Fibroblast of lung (primary cell): ENCODE data around the gene ATP5F1D. TPM values are rescaled to one million over a fixed set of nuclear protein-coding genes. Genes with fewer than 3 reads are reported as not detected.
A peak's percentile ranks its signal among the peaks of the same experiment; 100 is the strongest.
"Not testable (repeated sequence)": the region's sequence is repeated elsewhere in the genome, so short reads cannot be mapped to it uniquely, and the experiment has no call there.

Source experiments
- DNase-seq, 2 donors: peaks; one replicate each; pipeline versions ENCODE4 v3.0.0 to v3.0.0-alpha.2; 2010; ENCODE audit warnings: low read depth in 2 of 2
- H2AFZ ChIP-seq: 2 replicates; pipeline ENCODE4 v1.5.1; 2012; ENCODE audit warnings: low read length, control low read depth, inconsistent platforms
- H3K27ac ChIP-seq: 2 replicates; pipeline ENCODE4 v1.5.1; 2011; ENCODE audit warnings: low read length, control low read depth; ENCODE audit not compliant: insufficient read depth
- H3K27me3 ChIP-seq: 2 replicates; pipeline ENCODE4 v1.5.1; 2011; ENCODE audit warnings: mild to moderate bottlenecking, low read length; ENCODE audit not compliant: control insufficient read depth, insufficient read depth
- H3K36me3 ChIP-seq: 2 replicates; pipeline ENCODE4 v1.5.1; 2011; ENCODE audit warnings: low read length; ENCODE audit not compliant: control insufficient read depth, insufficient read depth
- H3K4me1 ChIP-seq: 2 replicates; pipeline ENCODE4 v1.5.1; 2011; ENCODE audit warnings: low read length; ENCODE audit not compliant: control insufficient read depth, insufficient read depth; ENCODE audit errors: extremely low read depth
- H3K4me2 ChIP-seq: 2 replicates; pipeline ENCODE4 v1.5.1; 2011; ENCODE audit warnings: low read length, control low read depth; ENCODE audit not compliant: insufficient read depth; ENCODE audit errors: extremely low read depth
- H3K4me3 ChIP-seq, 4 experiments: fragments of 200-600 bp in 1 of 4; sonication (generic) in 1 of 4; replicated peaks in 1 of 4; 2 replicates each; pipeline ENCODE4 v1.5.1; 2011 to 2016; ENCODE audit warnings: low read length in 4 of 4, low read depth in 3 of 4, mild to moderate bottlenecking in 3 of 4, control low read depth in 2 of 4, inconsistent platforms in 1 of 4, mixed read lengths in 1 of 4; ENCODE audit not compliant: insufficient read depth in 1 of 4; ENCODE audit errors: control extremely low read depth in 1 of 4
- H3K79me2 ChIP-seq: 2 replicates; pipeline ENCODE4 v1.5.1; 2012; ENCODE audit warnings: mild to moderate bottlenecking, low read length, inconsistent platforms; ENCODE audit not compliant: control insufficient read depth, insufficient read depth
- H3K9ac ChIP-seq: 2 replicates; pipeline ENCODE4 v1.5.1; 2011; ENCODE audit warnings: mild to moderate bottlenecking, low read length, control low read depth; ENCODE audit not compliant: insufficient read depth
- H3K9me3 ChIP-seq: 2 replicates; pipeline ENCODE4 v1.5.1; 2012; ENCODE audit warnings: low read depth, low read length; ENCODE audit not compliant: control insufficient read depth, insufficient read depth
- H4K20me1 ChIP-seq: 2 replicates; pipeline ENCODE4 v1.5.1; 2011; ENCODE audit warnings: low read length; ENCODE audit not compliant: control insufficient read depth, insufficient read depth; ENCODE audit errors: extremely low read depth
- EZH2 ChIP-seq: IDR thresholded peaks from 2 replicates; pipeline ENCODE4 v1.5.1; 2012; ENCODE audit warnings: low read length, control low read depth, mild to moderate bottlenecking; ENCODE audit errors: missing control alignments
- polyA plus RNA-seq, 2 donors: library from polyadenylated mRNA; depleted of rRNA in 1 of 2; stranded (reverse) in 1 of 2; unstranded in 1 of 2; fragments of >200 nt; gene quantifications; 2 replicates each; pipeline ENCODE4 v1.2.1, GENCODE V29; 2011 to 2012; ENCODE audit warnings: missing spikeins in 1 of 2
- total RNA-seq: library from RNA; depleted of rRNA; stranded (reverse); fragments of >200 nt; gene quantifications from 2 replicates; pipeline ENCODE4 v1.2.1, GENCODE V29; 2014
- TF ChIP-seq, protein P1 (sequence below), 2 donors: IDR thresholded peaks in 1 of 2; conservative IDR thresholded peaks in 1 of 2; 1 replicate in 1 of 2; 2 replicates in 1 of 2; pipeline ENCODE4 v1.5.1; 2011 to 2012; ENCODE audit warnings: low read length in 2 of 2, control low read depth in 1 of 2, inconsistent platforms in 1 of 2, low read depth in 1 of 2, mild to moderate bottlenecking in 1 of 2

ATP5F1D gene
- total and polyA plus RNA-seq, 2 donors (not counting 1 experiment from before 2014, with no cell fraction given): 20.5 to 53.8 TPM

GRCh38 chr19:1245494-1246264, 4.1 kb downstream of the ATP5F1D start:
- H3K79me2 ChIP-seq: peaks cover 36% of the 10 kb centered on the region
- peaks cover 27% of the 10 kb centered on the region for H3K4me1 ChIP-seq
- no peak overlapping the region for H3K4me2 ChIP-seq
- H3K27me3 ChIP-seq: no peaks in the 10 kb centered on the region
- H2AFZ ChIP-seq: no peak overlapping the region
- peaks cover 7% of the 10 kb centered on the region for H3K36me3 ChIP-seq
- H3K27ac ChIP-seq: no peak overlapping the region
- H4K20me1 ChIP-seq: no peaks in the 10 kb centered on the region
- H3K9me3 ChIP-seq: no peaks in the 10 kb centered on the region
- DNase-seq: no peak
- no peak overlapping the region for H3K4me3 ChIP-seq
- TF ChIP-seq EZH2: no peak
- TF ChIP-seq, protein P1, sequence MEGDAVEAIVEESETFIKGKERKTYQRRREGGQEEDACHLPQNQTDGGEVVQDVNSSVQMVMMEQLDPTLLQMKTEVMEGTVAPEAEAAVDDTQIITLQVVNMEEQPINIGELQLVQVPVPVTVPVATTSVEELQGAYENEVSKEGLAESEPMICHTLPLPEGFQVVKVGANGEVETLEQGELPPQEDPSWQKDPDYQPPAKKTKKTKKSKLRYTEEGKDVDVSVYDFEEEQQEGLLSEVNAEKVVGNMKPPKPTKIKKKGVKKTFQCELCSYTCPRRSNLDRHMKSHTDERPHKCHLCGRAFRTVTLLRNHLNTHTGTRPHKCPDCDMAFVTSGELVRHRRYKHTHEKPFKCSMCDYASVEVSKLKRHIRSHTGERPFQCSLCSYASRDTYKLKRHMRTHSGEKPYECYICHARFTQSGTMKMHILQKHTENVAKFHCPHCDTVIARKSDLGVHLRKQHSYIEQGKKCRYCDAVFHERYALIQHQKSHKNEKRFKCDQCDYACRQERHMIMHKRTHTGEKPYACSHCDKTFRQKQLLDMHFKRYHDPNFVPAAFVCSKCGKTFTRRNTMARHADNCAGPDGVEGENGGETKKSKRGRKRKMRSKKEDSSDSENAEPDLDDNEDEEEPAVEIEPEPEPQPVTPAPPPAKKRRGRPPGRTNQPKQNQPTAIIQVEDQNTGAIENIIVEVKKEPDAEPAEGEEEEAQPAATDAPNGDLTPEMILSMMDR (conservative IDR thresholded peaks at IDR 0.05 in 1 of 2, IDR thresholded peaks at IDR 0.05 in 1 of 2; ENCODE audit: low read depth in 1 of 2, low read length in 2 of 2): no peak
- no peak overlapping the region for H3K9ac ChIP-seq

DNA sequence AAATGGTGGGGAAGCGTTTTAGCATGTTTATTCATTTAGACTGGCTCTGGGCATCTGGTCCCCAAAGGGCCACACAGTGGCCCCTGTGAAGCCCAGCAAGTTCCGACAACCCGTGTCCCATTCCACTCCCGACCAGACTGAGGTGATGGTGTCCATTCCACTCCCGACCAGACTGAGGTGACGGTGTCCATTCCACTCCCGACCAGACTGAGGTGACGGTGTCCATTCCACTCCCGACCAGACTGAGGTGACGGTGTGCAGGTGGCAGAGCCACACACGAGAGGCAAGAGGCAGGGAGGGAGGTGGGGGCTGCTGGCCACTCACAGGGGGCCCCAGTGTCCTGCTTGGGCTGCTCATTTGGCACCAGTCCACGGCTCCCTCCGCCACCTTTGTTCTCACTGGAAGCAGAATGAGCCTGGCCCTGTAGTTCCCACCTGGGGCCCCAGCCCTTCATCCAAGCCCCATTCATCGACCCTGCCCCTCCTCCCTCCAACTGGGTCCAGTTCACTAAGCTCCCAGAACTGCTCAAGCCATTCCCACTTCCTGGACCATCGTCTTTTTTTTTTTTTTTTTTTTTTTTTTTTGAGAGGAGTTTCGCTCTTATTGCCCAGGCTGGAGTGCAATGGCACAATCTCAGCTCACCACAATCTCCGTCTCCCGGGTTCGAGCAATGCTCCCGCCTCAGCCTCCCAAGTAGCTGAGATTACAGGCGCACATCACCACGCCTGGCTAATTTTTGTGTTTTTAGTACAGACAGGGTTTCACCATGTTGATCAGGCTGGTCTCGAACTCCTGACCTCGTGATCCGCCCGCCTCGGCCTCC, 4.9 kb downstream of the ATP5F1D start:
- Histone ChIP-seq H3K4me1 (peaks cover 24% of the 10 kb centered on the region), H3K79me2 (peaks cover 44% of the 10 kb centered on the region), H3K36me3 (peaks cover 13% of the 10 kb centered on the region)
- not testable (repeated sequence) for H3K27ac ChIP-seq, H3K4me2 ChIP-seq, H3K9me3 ChIP-seq, H3K4me3 ChIP-seq, H3K27me3 ChIP-seq, H2AFZ ChIP-seq, DNase-seq, H4K20me1 ChIP-seq, H3K9ac ChIP-seq

GRCh38 chr19:1247748-1248138, 6.2 kb downstream of the ATP5F1D start:
- peaks cover 45% of the 10 kb centered on the region for H3K79me2 ChIP-seq
- peak overlapping the region; percentile 98 for H3K27ac ChIP-seq
- peak overlapping the region; percentile 71 for H3K4me2 ChIP-seq
- no peaks in the 10 kb centered on the region for H3K27me3 ChIP-seq
- no peak overlapping the region for H2AFZ ChIP-seq
- peaks cover 21% of the 10 kb centered on the region for H3K4me1 ChIP-seq
- H3K9ac ChIP-seq: peak overlapping the region; percentile 97
- TF ChIP-seq EZH2: no peak
- TF ChIP-seq, protein P1 (conservative IDR thresholded peaks at IDR 0.05 in 1 of 2, IDR thresholded peaks at IDR 0.05 in 1 of 2; ENCODE audit: low read depth in 1 of 2, low read length in 2 of 2): no peak
- H3K9me3 ChIP-seq: no peaks in the 10 kb centered on the region
- H4K20me1 ChIP-seq: no peaks in the 10 kb centered on the region
- peak overlapping the region in 2 of 4 experiments; percentile 7 to 75 for H3K4me3 ChIP-seq
- DNase-seq: no peak
- H3K36me3 ChIP-seq: peaks cover 18% of the 10 kb centered on the region
